Chondrocyte (in vitro differentiated cells): Measurements from ENCODE around the gene LMBRD2. TPM values are rescaled to one million over a fixed set of nuclear protein-coding genes. Genes with fewer than 3 reads are reported as not detected.
A peak's percentile ranks its signal among the peaks of the same experiment; 100 is the strongest.
"Not testable (repeated sequence)": the region's sequence is repeated elsewhere in the genome, so short reads cannot be mapped to it uniquely, and the experiment has no call there.

Experiments
- DNase-seq: peaks from one replicate; pipeline ENCODE4 v3.0.0; 2021; ENCODE audit warnings: mixed read lengths, low spot score
- H3K27ac Mint-ChIP-seq: one replicate; pipeline ENCODE4 v1.8.0; 2021; ENCODE audit warnings: mild to moderate bottlenecking, moderate library complexity, mixed read lengths; ENCODE audit not compliant: unreplicated experiment
- H3K27me3 Mint-ChIP-seq: 2 replicates; pipeline ENCODE4 v1.8.0; 2021; ENCODE audit warnings: low read depth, mixed read lengths
- H3K36me3 Mint-ChIP-seq: 2 replicates; pipeline ENCODE4 v1.8.0; 2021; ENCODE audit warnings: low read depth, mixed read lengths
- H3K4me1 Mint-ChIP-seq: 2 replicates; pipeline ENCODE4 v1.8.0; 2021; ENCODE audit warnings: low read depth, mild to moderate bottlenecking, mixed read lengths
- H3K4me3 Mint-ChIP-seq: one replicate; pipeline ENCODE4 v1.8.0; 2021; ENCODE audit warnings: mild to moderate bottlenecking, moderate library complexity, mixed read lengths; ENCODE audit not compliant: unreplicated experiment
- H3K9me3 Mint-ChIP-seq: 2 replicates; pipeline ENCODE4 v1.8.0; 2021; ENCODE audit warnings: low read depth, mixed read lengths
- long read RNA-seq: library from polyadenylated mRNA; stranded (forward); transcript quantifications from one replicate; pipeline ENCODE4 v2.0.0, GENCODE V29; 2021
- total RNA-seq: library from RNA; stranded (reverse); gene quantifications from 3 replicates; pipeline ENCODE4 v1.2.1, GENCODE V29; 2021
- TF ChIP-seq, protein P1 (sequence below): fragments of 200-600 bp; sonication (generic); IDR thresholded peaks from 2 replicates; pipeline ENCODE4 v1.5.0; 2021; ENCODE audit warnings: antibody characterized with exemption, mild to moderate bottlenecking, moderate library complexity

LMBRD2 gene
- 11.3 to 11.8 TPM (median 11.6 TPM) in 3 replicates for total RNA-seq
- long read RNA-seq, full-length matches to known transcripts: 11 of 15 reads
- long read RNA-seq, partial matches to known transcripts: 0 of 15 reads
- long read RNA-seq, other reads (novel, unspliced or antisense): 4 of 15 reads

- H3K4me1 Mint-ChIP-seq: peaks cover 52% of the 10 kb centered on the region
These were observed at the start of gene LMBRD2, which contains the start of gene SKP2 for GRCh38 chr5:36151434-36152323. TSS of gene LMBRD2 (minus strand) at chr5:36151887. CDS start at chr5:36143349, 8,538 bp downstream. TSS of gene SKP2 (plus strand) at chr5:36152111. CDS start at chr5:36152263, 152 bp downstream.

GRCh38 chr5:36200513-36200912 lies 48.8 kb upstream of the LMBRD2 start:
- H3K9me3 Mint-ChIP-seq: no peaks in the 10 kb centered on the region
- H3K27ac Mint-ChIP-seq: no peak overlapping the region
- TF ChIP-seq, protein P1, sequence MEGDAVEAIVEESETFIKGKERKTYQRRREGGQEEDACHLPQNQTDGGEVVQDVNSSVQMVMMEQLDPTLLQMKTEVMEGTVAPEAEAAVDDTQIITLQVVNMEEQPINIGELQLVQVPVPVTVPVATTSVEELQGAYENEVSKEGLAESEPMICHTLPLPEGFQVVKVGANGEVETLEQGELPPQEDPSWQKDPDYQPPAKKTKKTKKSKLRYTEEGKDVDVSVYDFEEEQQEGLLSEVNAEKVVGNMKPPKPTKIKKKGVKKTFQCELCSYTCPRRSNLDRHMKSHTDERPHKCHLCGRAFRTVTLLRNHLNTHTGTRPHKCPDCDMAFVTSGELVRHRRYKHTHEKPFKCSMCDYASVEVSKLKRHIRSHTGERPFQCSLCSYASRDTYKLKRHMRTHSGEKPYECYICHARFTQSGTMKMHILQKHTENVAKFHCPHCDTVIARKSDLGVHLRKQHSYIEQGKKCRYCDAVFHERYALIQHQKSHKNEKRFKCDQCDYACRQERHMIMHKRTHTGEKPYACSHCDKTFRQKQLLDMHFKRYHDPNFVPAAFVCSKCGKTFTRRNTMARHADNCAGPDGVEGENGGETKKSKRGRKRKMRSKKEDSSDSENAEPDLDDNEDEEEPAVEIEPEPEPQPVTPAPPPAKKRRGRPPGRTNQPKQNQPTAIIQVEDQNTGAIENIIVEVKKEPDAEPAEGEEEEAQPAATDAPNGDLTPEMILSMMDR: no peak
- H3K27me3 Mint-ChIP-seq: no peaks in the 10 kb centered on the region
- peaks cover 10% of the 10 kb centered on the region for H3K4me1 Mint-ChIP-seq
- no peak for DNase-seq
- no peak overlapping the region for H3K4me3 Mint-ChIP-seq
- H3K36me3 Mint-ChIP-seq: peaks cover 19% of the 10 kb centered on the region

More at GRCh38 chr5:36151434-36152323, at the start of gene LMBRD2, which contains the start of gene SKP2:
- TF ChIP-seq, protein P1: no peak
- Mint-ChIP-seq H3K4me3 (peak within 1 kb of the TSS; percentile 89), H3K27me3 (no peaks in the 10 kb centered on the region), H3K36me3 (peaks cover 5% of the 10 kb centered on the region), H3K27ac (peak within 1 kb of the TSS; percentile 90), H3K9me3 (no peaks in the 10 kb centered on the region)
- DNase-seq: peak; percentile 99

DNA sequence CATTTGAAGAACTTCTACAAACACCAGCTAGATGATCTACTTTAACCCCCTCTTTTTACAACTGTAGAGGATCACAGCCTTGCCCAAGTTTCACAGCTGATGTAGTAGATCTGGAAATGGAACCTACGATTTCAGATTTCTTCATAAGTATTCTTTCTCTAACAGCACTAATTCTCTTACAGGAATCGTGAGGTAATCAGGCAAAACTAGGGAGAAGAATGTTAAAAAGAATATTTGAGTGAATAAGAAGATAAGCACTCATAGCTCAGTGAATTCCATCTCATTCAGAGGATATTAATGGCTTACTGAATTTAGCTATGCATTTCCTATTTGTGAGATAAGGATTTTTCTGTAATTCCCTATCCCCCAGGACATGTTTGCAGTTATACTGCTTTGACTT lies 47.9 kb upstream of the LMBRD2 start:
- H3K27ac Mint-ChIP-seq: no peak overlapping the region
- no peaks in the 10 kb centered on the region for H3K27me3 Mint-ChIP-seq
- no peaks in the 10 kb centered on the region for H3K9me3 Mint-ChIP-seq
- no peak for DNase-seq
- peaks cover 10% of the 10 kb centered on the region for H3K4me1 Mint-ChIP-seq
- peaks cover 21% of the 10 kb centered on the region for H3K36me3 Mint-ChIP-seq
- TF ChIP-seq, protein P1: no peak
- no peak overlapping the region for H3K4me3 Mint-ChIP-seq

GRCh38 chr5:36198783-36199182 lies 47.1 kb upstream of the LMBRD2 start:
- peaks cover 10% of the 10 kb centered on the region for H3K4me1 Mint-ChIP-seq
- not testable (repeated sequence) for DNase-seq, H3K9me3 Mint-ChIP-seq, H3K27ac Mint-ChIP-seq, H3K27me3 Mint-ChIP-seq, H3K4me3 Mint-ChIP-seq
- peaks cover 21% of the 10 kb centered on the region for H3K36me3 Mint-ChIP-seq

DNA sequence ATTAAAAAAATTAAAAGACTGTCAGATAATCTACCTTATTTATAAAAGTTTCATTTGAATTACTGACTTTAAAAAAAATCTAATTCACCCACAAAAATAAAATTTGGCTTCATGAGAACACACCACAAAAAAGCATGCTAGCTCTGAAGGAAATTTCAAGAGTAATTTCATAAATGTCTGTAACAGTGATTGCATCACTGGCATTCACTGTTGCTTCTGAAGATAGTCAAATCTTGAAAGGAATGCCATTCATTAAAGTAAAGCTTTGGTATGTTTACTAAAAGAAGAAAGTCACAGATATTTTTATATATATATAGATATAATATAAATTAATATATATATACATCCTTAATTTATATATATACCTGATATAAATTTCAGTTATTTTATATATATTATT lies 46.6 kb upstream of the LMBRD2 start:
- TF ChIP-seq, protein P1: no peak
- Mint-ChIP-seq H3K4me3 (no peak overlapping the region), H3K36me3 (peaks cover 23% of the 10 kb centered on the region), H3K27ac (no peak overlapping the region), H3K4me1 (peaks cover 10% of the 10 kb centered on the region), H3K27me3 (no peaks in the 10 kb centered on the region), H3K9me3 (no peaks in the 10 kb centered on the region)
- DNase-seq: no peak
